ENCODE measurements around the gene FRYL. TPM values are rescaled to one million over a fixed set of nuclear protein-coding genes. Genes with fewer than 3 reads are reported as not detected.

The FRYL gene
- total RNA-seq, 1 donor from 2014 or later: 93.3 TPM

GRCh38 chr4:48792348-48793006 lies 12.4 kb upstream of the FRYL start:
- DNase-seq (ENCODE audit: low spot score): no peak
- H3K27me3 Mint-ChIP-seq (ENCODE audit: unreplicated experiment): peaks cover 1% of the 10 kb centered on the region
- no peak overlapping the region for H3K27ac Mint-ChIP-seq (ENCODE audit: unreplicated experiment)
- no peak for TF ChIP-seq CTCF (IDR thresholded peaks at IDR 0.05; ENCODE audit: unreplicated experiment)
- no peaks in the 10 kb centered on the region for H3K9me3 Mint-ChIP-seq (ENCODE audit: unreplicated experiment)
- no peak overlapping the region for H3K4me3 Mint-ChIP-seq (ENCODE audit: unreplicated experiment)
- peaks cover 4% of the 10 kb centered on the region for H3K4me1 Mint-ChIP-seq (ENCODE audit: unreplicated experiment)
- no peaks in the 10 kb centered on the region for H3K36me3 Mint-ChIP-seq (ENCODE audit: low read depth, unreplicated experiment)

- Mint-ChIP-seq H3K9me3 (ENCODE audit: unreplicated experiment) (no peaks in the 10 kb centered on the region), H3K27ac (ENCODE audit: unreplicated experiment) (no peak overlapping the region), H3K4me1 (ENCODE audit: unreplicated experiment) (peaks cover 4% of the 10 kb centered on the region), H3K27me3 (ENCODE audit: unreplicated experiment) (peaks cover 1% of the 10 kb centered on the region), H3K36me3 (ENCODE audit: low read depth, unreplicated experiment) (no peaks in the 10 kb centered on the region), H3K4me3 (ENCODE audit: unreplicated experiment) (no peak overlapping the region)
- no peak for TF ChIP-seq CTCF (IDR thresholded peaks at IDR 0.05; ENCODE audit: unreplicated experiment)
- DNase-seq (ENCODE audit: low spot score): no peak
Observed at GRCh38 chr4:48791313-48791712, 11.2 kb upstream of the FRYL start.

GRCh38 chr4:48790561-48790960 lies 10.5 kb upstream of the FRYL start:
- H3K4me1 Mint-ChIP-seq (ENCODE audit: unreplicated experiment): peaks cover 4% of the 10 kb centered on the region
- H3K27ac Mint-ChIP-seq (ENCODE audit: unreplicated experiment): peak overlapping the region; percentile 38
- no peak for DNase-seq (ENCODE audit: low spot score)
- H3K36me3 Mint-ChIP-seq (ENCODE audit: low read depth, unreplicated experiment): no peaks in the 10 kb centered on the region
- H3K9me3 Mint-ChIP-seq (ENCODE audit: unreplicated experiment): no peaks in the 10 kb centered on the region
- no peak overlapping the region for H3K4me3 Mint-ChIP-seq (ENCODE audit: unreplicated experiment)
- peaks cover 1% of the 10 kb centered on the region for H3K27me3 Mint-ChIP-seq (ENCODE audit: unreplicated experiment)
- no peak for TF ChIP-seq CTCF (IDR thresholded peaks at IDR 0.05; ENCODE audit: unreplicated experiment)

- H3K27me3 Mint-ChIP-seq (ENCODE audit: unreplicated experiment): peaks cover 1% of the 10 kb centered on the region
Observed at GRCh38 chr4:48787056-48787455, 7.0 kb upstream of the FRYL start.

More at GRCh38 chr4:48787056-48787455, 7.0 kb upstream of the FRYL start:
- no peak for TF ChIP-seq CTCF (IDR thresholded peaks at IDR 0.05; ENCODE audit: unreplicated experiment)
- Mint-ChIP-seq H3K9me3 (ENCODE audit: unreplicated experiment) (no peaks in the 10 kb centered on the region), H3K4me1 (ENCODE audit: unreplicated experiment) (peaks cover 4% of the 10 kb centered on the region), H3K4me3 (ENCODE audit: unreplicated experiment) (no peak overlapping the region), H3K27ac (ENCODE audit: unreplicated experiment) (no peak overlapping the region), H3K36me3 (ENCODE audit: low read depth, unreplicated experiment) (no peaks in the 10 kb centered on the region)
- no peak for DNase-seq (ENCODE audit: low spot score)

Measured in endothelial cell (in vitro differentiated cells).